ENCODE measurements around the gene LSM10.
A peak's percentile ranks its signal among the peaks of the same experiment; 100 is the strongest.

Gene LSM10

GRCh38 chr1:36406440-36406839 lies 8.7 kb upstream of the LSM10 start:
- no peak for DNase-seq

- DNase-seq = no peak
Measured at GRCh38 chr1:36402504-36402890, 4.8 kb upstream of the LSM10 start.

DNA sequence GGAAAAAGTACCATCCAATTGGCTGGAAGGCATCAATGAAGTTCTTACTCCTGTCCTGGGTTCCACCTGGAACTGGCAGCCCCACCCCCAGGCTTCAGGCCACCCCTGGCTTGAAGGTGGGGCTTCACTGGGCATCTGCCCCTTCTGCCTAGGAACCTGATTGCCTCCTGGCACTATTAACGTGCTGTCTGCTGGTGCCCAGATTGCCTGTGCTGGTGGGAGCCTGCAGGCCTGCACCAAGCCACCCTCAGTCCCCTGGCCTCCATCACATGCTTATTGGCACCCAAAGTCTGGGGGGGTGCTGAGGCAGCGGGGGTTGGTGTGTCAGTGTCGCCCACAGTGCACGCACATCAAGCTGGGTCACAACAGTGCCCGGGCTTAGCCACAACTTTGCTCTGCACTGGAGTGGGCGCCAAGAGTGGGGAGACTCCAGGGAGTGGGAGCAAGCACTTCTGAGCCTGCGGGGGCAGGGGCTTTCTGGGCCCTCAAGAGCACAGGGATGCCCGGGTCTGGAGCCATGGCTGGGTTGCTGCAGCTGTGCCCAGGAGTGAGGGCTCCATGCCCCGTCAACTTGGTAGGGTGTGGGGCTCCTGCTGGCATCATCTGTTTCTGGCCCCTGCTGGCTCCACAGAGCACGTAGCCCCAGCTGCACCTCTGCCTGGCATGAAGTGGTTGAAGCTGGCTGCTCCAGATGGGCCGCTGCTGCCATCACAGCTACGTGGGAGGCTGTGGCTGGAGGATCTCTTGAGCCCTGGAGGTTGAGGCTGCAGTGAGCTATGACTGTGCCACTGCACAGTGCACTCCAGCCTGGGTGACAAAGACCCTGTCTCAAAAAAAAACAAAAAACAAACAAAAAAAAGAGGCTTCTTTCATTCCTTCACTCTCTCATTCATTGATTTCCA lies 4.1 kb upstream of the LSM10 start:
- no peak for DNase-seq

DNA sequence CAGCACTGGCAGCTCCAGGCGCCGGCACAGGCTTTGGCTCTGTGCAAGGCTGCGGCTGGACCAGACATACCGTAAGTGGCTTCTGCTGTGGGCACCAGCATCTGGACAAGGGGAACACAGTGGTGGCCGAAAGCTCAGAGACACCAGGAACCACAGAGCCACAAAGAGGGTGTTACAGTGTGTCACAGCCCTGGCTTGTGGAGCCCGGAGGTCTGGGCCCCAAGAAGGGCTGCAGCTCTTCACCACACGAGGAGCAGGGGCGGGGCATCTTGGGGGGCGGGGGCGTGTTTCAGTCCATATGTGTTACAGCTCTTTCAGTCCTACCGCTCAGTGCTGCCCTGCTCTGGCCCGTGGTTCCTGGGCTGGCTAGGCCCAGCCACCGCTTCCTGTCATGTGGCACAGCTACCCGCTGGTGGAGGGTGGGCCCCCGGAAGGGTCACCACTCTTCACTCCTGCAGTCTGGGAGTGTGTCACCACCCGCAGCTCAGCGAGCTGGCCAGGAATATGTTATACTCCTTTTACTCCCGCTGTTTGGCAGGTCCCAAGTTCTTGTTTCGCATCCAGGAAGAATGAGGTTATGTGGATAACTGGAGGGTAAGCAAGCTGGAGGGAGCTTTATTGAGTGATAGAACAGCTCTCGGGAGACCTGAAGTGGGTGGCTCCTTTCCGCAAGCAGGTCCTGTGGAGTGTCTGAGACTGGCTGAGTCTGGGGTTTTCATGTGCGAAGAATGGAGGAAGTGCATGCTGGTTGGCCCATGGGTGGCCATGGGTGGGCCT lies 3.3 kb upstream of the LSM10 start:
- peak; percentile 49 for DNase-seq

GRCh38 chr1:36400514-36400824 lies 2.8 kb upstream of the LSM10 start:
- DNase-seq = no peak

- DNase-seq = no peak
Measured at GRCh38 chr1:36398370-36398977, 766 bp upstream of the LSM10 start.

GRCh38 chr1:36397083-36397377 lies 678 bp downstream of the LSM10 start:
- peak; percentile 40 for DNase-seq

DNA sequence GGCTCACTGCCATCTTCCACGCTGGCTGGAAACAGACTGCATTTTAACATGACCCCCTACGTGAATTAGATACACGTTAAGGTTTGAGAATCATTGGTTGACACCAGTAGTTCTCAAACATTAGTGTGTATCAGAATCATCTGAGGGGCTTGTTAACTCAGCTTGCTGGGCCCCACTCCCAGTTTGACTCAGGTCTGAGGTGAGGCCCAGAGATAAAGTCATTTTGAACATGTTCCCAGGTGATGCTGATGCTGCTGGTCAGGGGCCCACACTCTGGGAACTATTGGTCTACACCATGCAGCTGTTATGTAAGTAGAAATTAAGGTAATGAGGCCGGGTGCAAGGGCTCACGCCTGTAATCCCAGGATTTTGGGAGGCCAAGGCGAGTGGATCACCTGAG lies 1.3 kb downstream of the LSM10 start:
- no peak for DNase-seq

DNA sequence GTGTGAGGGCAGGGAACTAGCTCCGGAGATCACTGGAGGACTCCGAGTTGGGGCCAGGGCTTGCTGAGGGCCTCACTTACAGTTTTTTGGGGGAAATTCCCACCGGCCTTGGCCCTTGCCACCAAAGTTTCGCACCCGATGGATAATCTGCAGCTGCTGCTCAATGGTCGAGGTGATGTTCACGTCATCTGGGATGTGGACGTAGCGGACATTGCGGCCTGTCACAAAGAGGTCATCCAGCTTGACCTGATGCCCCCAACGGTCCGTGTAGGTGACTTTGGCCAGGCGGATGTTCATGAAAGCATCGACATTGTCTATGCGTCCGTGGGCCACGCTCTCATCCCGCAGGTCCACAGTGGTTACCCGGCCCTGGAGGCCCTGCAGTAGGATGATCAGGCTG lies 4.0 kb downstream of the LSM10 start:
- no peak for DNase-seq

GRCh38 chr1:36392836-36393235 lies 4.9 kb downstream of the LSM10 start:
- DNase-seq = no peak

GRCh38 chr1:36391271-36391670 lies 6.4 kb downstream of the LSM10 start:
- no peak for DNase-seq

DNA sequence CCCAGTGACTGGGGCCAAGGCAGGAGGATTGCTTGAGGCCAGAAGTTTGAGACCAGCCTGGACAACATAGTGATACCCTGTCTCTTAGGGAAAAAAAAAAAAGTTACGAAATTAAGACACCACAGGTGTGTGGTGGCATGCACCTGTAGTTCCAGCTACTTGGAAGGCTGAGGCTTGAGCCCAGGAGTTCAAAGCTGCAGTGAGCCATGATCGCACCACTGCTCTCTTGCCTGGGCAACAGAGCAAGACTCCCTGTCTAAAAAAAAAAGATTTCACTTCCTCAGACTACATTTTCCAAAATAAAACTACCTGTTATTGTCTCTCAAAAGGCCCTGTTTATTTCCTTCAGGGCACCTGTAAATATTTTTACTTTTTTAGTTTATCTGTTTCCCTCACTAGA lies 7.3 kb downstream of the LSM10 start:
- DNase-seq = no peak

GRCh38 chr1:36389999-36390398 lies 7.7 kb downstream of the LSM10 start:
- DNase-seq = no peak

DNA sequence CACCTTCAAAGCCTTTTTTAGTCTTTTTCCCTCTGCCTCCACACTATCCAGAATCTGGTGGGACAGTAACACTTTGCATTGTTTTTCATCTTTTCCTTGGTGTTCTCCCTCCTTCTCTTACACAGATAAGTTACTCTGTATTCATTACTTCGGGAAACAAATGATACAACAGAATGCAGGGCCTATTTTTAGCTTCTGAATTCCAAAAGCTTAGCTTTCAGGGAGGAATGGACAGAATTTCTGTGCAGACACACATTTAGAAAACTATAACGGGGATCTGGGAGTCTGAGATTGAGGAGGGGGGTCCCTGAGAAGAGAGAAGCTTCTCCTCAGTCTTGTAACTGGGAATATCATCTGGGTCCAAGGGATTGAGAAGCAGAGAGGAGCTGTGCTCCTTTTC lies 8.4 kb downstream of the LSM10 start:
- DNase-seq = no peak

GRCh38 chr1:36387141-36387949 lies 10.4 kb downstream of the LSM10 start:
- DNase-seq = no peak

DNA sequence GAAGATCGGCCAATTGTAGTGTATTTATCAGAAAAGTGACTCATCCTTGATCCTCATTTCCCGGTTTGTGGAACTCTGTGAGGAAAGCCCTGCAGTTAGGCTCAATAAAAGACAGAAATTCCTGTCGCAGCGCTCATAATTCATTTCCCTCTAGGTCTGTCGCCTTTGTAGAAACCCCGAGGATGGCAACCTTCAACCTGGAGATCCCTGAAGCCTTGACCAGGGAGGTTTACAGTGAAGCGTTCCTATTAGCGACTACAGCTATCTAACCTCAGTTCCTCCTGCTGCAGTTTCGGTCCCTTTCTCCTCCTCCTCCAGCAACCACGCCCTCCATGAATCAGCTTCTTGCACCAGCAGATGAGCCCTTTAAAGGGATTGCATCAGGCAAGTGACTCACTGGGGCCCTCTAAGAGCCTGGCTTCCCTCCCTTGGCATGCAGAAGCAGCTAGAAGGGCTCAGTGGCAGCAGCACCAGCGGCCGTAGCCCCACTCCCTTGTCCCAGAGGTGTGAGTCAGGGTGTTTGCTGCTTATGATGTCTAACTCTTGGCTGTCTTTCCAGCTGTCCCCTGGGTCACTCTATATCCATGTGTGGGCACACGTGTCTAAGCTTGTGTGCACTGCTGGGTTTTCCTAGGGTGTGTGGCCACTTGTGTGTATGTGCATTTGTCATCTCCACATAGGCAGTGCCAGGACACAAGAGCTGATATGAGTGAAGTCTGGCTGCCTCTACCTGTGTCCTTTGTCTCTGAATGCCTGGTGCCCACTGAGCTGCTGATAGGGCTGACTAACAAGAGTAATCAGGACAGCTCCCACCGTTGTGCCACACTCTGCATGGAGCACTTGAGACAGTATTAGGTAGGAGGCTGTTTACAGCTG lies 11.2 kb downstream of the LSM10 start:
- peak; percentile 88 for DNase-seq

GRCh38 chr1:36385410-36386264 lies 12.1 kb downstream of the LSM10 start, which contains the start of gene STK40:
Gene STK40 (minus strand): TSS chr1:36385924. CDS start chr1:36361332, 24,592 bp downstream.
- DNase-seq = peak; percentile 99

- peak; percentile 58 for DNase-seq
Measured at GRCh38 chr1:36384542-36385409, 12.9 kb downstream of the LSM10 start.

DNA sequence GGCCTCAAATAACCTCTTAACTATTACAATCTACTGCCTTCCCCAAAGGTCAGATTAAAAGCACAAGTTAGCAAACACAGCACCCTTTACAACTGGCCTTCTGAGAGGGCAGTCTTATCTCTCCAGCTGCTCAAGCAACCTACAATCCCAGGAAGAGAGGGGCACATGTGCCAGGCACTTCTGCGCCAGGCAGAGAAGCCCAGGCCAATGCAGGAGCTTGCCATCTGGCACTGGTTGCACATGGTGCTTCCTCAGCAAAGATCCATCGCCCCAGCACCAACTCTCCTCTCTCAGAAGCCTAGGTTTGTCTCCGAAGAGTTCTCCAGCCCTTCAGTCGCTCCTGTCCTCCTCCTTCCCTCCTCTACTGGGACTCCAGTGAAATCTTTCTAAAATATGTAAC lies 14.5 kb downstream of the LSM10 start:
- DNase-seq = no peak

DNA sequence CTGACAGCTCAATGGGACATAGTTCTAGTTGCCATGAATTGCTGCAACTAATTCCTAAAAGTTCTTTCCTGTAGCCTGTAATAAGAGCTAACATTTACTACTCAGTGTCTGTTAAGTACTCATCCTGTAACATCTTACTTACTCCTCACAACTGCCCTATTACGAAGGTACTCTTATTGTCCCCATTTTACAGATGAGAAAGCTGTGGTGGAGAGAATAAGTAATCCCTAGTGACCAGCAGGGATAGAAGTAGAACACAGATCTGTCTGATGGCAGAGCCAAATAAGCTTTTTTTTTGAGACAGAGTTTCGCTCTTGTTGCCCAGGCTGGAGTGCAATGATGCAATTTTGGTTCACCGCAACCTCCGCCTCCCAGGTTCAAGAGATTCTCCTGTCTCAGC lies 15.0 kb downstream of the LSM10 start:
- no peak for DNase-seq
